Activated CD4-positive, alpha-beta T cell treated with anti-CD3 and anti-CD28 coated beads, Interleukin-2, amount 50 U/mL, for 24 hours (primary cell): ENCODE measurements around the gene CDKN2B.

Source experiments
- DNase-seq, 2 donors: peaks; one replicate each; pipeline ENCODE4 v3.0.0-alpha.2; 2020; ENCODE audit warnings: low read depth in 1 of 2, low spot score in 1 of 2

Gene CDKN2B

GRCh38 chr9:21995006-21995665 lies 14.0 kb downstream of the CDKN2B start:
- DNase-seq = peak in 1 of 2 donors; percentile 35

GRCh38 chr9:21994556-21995005 lies 14.5 kb downstream of the CDKN2B start, which contains the start of gene CDKN2B-AS1:
Gene CDKN2B-AS1, plus strand, starts transcription at chr9:21994791.
- no peak for DNase-seq

GRCh38 chr9:21993893-21994555 lies 15.1 kb downstream of the CDKN2B start, which contains the start of gene CDKN2A:
Gene CDKN2A, minus strand, starts transcription at chr9:21994392.
- DNase-seq = no peak

GRCh38 chr9:21993007-21993406 lies 16.1 kb downstream of the CDKN2B start:
- no peak for DNase-seq

GRCh38 chr9:21991072-21991959 lies 17.8 kb downstream of the CDKN2B start:
- DNase-seq = no peak

- DNase-seq = no peak
Observed at GRCh38 chr9:21989440-21990189, 19.5 kb downstream of the CDKN2B start.

GRCh38 chr9:21988056-21988990 lies 20.8 kb downstream of the CDKN2B start:
- DNase-seq = no peak

- DNase-seq = no peak
Observed at GRCh38 chr9:21985964-21986667, 23.0 kb downstream of the CDKN2B start.

GRCh38 chr9:21984101-21984500 lies 25.0 kb downstream of the CDKN2B start:
- DNase-seq = no peak

- no peak for DNase-seq
Observed at GRCh38 chr9:21983561-21983935, 25.6 kb downstream of the CDKN2B start.

- DNase-seq = no peak
Observed at GRCh38 chr9:21982861-21983560, 26.1 kb downstream of the CDKN2B start.

- DNase-seq = no peak
Observed at GRCh38 chr9:21982391-21982790, 26.7 kb downstream of the CDKN2B start.

- no peak for DNase-seq
Observed at GRCh38 chr9:21976334-21976875, 32.7 kb downstream of the CDKN2B start.

GRCh38 chr9:21974722-21975409 lies 34.2 kb downstream of the CDKN2B start:
- no peak for DNase-seq

- no peak for DNase-seq
Observed at GRCh38 chr9:21974343-21974721, 34.8 kb downstream of the CDKN2B start.

- no peak for DNase-seq
Observed at GRCh38 chr9:21972361-21972760, 36.7 kb downstream of the CDKN2B start.

GRCh38 chr9:21970800-21971640 lies 38.1 kb downstream of the CDKN2B start:
- no peak for DNase-seq
